HG02798 (cell line): Measurements from ENCODE around the gene SLX9.
"Not testable (repeated sequence)": the region's sequence is repeated elsewhere in the genome, so short reads cannot be mapped to it uniquely, and the experiment has no call there.

Source experiments
- ATAC-seq: cut with Tn5 transposase; IDR thresholded peaks from one replicate; pipeline ENCODE4 v1.9.1; 2021; ENCODE audit warnings: mild to moderate bottlenecking; ENCODE audit not compliant: unreplicated experiment, poor library complexity

Gene SLX9

GRCh38 chr21:44901391-44902074, 38.3 kb upstream of the SLX9 start:
- no peak for ATAC-seq

DNA sequence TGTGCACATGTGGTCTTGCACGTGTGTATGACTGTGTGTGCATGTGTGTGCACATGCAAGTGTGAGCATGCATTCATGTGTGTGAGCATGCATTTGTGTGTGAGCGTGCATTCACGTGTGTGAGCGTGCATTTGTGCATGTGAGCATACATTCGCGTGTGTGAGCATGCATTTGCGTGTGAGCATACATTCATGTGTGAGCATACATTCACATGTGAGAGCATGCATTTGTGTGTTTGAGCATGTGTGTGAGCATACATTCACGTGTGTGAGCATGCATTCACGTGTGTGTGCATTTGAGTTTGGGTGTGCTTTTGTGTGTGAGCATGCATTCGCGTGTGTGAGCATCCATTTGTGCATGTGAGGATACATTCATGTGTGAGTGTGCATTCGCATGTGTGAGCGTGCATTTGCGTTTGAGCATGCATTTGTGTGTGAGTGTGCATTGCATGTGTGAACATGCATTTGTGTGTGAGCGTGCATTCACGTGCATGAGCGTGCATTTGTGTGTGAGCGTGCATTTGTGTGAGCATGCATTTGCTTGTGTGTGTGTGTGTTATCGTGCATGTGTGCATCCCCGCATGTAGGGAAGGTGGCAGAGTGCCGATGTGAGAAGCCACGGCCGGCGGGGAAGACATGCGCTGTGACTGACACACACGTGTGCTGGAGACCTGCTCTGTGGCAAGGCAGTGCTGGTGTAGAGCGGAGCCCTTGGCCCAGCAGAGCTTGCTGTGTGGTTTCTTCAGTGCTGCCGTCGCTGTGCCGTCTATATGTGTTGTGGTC, 37.4 kb upstream of the SLX9 start:
- no peak for ATAC-seq

- ATAC-seq: no peak
Measured at GRCh38 chr21:44903050-44903685, 36.7 kb upstream of the SLX9 start.

DNA sequence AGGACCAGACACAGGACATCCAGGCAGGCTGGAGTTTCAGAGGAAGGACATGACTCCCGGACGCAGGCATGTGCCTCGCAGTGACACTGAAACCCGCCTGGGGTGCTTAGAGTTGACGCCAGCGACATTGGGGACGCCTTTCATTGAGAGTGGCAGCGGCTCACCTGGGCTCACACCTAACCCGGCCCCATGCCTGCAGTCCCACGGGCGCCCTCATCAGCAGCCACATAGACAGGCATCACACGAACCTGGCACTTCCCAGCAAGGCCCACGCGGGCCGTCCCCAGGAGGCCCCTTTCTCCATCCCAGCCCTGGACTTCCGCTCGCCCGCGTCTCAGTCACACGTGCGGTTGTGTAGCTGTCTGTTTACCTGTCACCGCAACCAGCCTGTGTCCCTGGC, 36.1 kb upstream of the SLX9 start:
- ATAC-seq: no peak

- ATAC-seq: no peak
Measured at GRCh38 chr21:44904141-44904923, 35.5 kb upstream of the SLX9 start.

DNA sequence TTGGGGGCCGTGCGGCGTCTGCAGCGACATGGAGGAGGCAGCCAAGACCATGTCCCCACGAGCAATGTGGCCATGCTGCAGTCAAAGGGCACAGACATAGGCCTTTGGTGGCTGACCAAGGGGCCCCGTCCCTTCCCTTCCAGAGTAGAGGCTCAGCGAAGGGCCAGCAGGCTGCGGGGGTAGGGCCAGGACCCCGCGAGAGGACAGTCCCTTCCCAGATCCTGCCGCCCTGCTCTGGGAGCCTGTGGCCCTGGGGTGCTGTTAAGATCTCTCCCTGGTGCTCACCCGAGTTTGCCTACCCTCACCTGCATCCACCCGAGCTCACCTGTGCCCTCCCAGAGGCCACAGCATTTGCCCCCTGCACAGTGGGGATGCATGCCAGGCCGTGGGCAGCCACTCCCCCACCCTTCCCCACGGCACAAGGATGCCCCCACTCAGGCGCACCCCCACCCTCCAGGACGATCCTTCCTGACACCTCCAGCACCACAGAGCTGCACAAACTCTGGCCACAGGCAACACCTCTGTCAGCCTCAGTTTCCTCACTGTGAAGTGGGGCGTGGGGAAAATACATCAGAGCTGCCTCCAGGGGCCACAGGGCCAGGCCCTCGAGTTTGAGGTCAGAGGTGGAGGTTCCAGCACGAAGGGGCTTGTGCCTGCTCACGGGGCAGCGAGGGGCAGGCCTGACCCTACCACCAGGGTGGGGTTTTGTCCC, 34.7 kb upstream of the SLX9 start:
- ATAC-seq: no peak

- no peak for ATAC-seq
Measured at GRCh38 chr21:44905728-44906090, 34.1 kb upstream of the SLX9 start.

DNA sequence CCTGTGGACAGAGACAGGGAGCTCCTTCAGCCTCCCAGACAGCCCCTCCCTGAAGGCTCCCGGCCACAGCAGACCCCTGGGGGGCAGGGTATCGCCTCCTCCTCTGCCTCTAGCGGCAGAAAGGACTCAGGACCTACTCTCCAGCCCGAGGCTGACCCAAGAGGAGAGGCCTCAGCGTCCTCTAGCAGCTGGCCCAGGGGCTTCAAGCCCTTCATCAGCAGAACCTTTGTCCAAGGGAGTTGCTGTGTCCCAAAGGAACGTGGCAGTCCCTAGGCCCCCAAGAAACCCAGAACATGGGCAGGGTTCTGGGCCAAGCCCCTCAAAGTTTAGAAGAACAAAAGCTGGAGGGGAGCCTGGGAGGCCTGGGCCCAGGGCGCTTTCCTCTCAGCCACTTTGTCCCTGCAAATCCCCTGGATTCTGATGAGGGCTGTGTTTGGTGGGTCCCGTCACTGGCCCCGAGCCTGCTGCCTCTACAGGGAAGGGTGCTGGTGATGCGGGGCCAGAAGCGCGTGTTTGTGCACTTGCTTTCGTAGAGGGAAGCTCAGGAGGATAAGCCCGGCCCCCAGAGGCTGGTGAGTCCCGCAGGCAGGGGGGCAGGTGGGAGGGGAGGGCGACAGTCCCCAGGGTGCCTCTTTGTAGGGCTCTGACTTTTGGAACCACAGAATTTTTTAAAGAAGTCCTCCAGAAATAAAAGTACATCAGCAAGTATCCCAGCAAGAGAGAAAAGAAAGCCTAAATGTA, 32.4 kb upstream of the SLX9 start:
- ATAC-seq: no peak

DNA sequence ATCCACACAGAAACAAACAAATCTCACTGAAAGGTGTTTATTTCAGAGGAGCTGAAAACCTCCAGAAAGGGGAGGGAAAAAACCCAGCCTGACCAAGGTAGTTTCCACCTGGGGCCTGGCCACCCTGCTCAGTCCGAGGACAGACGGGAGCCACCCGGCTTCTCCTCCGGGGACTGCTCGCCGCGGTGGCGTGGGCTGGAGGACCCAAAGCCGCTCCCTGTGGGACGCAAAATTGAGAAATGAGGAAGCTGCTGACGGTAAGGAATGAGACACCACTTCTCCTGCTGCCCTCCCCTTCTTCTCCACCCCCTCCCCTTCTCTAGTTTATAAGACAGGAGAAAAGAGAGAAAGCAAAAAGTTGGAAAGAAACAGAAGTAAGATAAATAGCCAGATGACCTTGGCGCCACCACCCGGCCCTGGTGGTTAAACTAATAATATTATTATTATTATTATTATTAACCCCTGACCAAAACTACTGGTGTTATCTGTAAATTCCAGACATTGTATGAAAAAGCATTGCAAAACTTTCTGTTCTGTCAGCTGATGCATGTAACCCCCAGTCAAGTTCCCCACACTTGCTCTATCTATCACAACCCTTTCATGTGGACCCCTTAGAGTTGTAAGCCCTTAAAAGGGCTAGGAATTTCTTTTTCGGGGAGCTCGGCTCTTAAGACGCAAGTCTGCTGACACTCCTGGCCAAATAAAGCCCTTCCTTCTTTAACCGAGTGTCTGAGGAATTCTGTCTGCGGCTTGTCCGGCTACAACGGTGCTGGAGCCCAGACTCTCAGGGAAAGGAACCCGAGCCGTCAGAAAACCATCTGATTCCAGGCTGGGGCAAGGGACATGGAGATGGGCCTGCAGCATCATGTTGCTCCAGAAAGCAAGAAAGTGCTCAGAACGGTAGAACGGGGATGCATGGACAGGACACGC, 31.6 kb upstream of the SLX9 start:
- ATAC-seq: no peak

DNA sequence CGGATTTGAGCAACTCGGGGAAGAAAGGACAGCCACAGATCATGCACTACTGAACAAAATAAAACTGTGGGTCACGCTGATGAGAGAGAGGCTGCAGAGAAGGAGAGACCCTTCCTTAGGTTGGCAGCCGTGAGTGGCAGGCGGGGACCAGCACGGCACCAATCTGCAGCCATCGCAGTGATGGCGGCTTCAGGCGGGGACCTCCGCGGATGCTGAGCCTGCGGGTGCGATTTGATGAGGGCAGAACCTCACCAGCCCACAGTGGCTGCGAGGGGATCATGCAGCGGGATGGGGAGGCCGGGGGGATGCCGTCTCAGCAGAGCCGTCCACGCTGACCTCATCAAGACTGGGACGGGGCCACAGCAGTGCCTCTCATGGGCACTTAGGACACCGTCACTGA, 30.9 kb upstream of the SLX9 start:
- ATAC-seq: no peak

DNA sequence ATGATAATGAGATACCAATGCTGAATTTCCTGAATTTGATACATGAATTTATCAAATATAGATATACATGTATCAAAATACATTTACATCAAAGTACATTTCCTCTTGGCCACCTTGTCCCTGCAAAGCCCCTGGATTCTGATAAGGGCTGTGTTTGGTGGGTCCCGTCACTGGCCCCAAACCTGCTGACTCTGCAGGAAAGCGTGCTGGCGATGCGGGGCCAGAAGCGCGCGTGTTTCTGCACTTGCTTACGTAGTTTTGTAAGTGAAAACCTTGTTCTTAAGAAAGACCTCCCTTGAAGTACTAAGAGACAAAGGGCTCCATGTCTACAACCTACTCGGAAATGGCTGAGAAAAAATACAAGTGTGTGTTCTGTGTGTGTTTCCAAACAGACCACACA, 30.1 kb upstream of the SLX9 start:
- no peak for ATAC-seq

GRCh38 chr21:44910229-44911067, 29.4 kb upstream of the SLX9 start:
- ATAC-seq: no peak

DNA sequence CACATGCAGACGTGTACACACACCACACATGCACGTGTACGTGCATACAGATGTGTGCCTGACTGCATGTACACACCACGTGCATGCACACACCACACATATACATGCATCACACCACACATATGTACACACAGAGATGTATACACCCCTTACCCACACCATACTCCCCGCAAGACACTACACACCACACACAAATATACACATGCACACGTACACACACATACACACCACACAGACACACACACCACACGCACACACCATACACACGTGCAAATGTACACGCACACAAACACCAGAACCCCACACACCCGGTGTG, 28.8 kb upstream of the SLX9 start:
- ATAC-seq: no peak

DNA sequence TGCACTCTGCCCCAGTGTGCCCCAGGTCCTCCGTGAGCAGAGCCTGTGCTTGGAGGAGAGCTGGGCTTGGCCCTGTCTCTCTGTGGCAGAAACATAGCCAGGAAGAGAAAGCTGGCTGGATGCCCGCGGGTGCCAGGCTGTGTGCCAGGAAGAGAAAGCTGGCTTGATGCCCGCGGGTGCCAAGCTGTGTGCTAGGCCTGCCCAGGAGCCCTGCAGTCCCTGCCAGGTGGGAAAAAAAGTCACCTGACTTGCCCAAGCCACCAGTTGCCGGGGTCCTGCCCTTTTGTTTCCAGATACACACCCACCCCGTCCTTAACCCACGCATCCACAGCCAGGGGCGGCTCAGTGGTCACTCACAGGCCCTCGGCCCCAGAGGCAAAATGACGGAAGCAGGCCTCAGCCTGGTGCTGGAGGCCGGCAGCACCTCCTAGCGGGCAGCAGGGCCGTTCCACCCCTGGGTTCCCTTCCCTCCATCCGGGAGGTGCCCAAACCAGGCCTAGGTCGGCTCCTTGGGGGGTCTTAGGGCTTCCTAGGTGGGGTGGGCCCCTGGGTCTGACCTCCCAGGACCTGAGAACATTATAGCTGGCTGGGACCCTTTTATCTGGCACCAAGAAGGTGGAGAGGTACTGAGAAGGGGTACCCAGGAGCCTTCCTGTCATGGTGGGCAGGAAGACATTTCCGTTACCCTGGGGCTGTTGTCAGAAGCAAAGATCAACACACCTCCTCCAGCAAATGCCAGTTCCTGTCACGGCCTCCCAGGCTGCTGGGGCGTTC, 28.3 kb upstream of the SLX9 start:
- ATAC-seq: no peak

GRCh38 chr21:44912158-44912473, 27.7 kb upstream of the SLX9 start:
- no peak for ATAC-seq

DNA sequence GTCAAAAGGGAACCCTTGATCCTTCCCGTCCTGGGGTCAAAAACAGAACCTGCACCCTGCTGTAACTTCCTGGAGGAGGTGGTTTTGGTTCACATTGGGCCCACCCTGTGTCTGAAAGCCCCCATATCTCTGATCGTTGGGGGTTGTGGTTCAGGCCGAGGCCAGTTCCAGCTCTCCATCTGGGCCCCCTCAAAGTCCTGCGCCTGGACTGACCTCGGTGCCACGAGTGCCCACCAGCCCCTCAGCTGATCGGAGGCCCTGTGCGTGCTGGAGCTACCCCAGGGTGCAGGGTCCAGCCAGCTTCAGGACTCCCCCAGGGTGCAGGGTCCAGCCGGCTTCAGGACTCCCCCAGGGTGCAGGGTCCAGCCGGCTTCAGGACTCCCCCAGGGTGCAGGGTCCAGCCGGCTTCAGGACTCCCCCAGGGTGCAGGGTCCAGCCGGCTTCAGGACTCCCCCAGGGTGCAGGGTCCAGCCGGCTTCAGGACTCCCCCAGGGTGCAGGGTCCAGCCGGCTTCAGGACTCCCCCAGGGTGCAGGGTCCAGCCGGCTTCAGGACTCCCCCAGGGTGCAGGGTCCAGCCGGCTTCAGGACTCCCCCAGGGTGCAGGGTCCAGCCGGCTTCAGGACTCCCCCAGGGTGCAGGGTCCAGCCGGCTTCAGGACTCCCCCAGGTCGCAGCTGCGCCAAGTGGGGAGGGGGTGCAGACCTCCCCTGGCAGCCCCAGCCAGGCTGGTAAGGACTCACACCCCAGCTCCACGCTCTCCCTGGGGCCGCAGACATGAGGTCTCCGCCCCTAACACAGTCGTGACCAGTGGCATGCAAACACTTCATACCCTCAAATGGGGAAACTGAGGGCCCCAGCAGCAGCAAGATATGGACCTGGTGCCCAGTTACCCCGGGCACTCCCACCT, 27.1 kb upstream of the SLX9 start:
- ATAC-seq: not testable (repeated sequence)
